MM.1S (cell line): ENCODE measurements around the gene NCKAP5.

Experiments
- CTCF ChIP-seq: fragments of 300-600 bp; sonication (generic); IDR thresholded peaks from 2 replicates; pipeline ENCODE4 v1.5.1; 2016; ENCODE audit warnings: antibody characterized with exemption, low read length, mixed read lengths
- EZH2phosphoT487 ChIP-seq: fragments of 300-600 bp; sonication (generic); IDR thresholded peaks from 2 replicates; pipeline ENCODE4 v1.6.1; 2018; ENCODE audit warnings: antibody characterized with exemption, low read length

DNA sequence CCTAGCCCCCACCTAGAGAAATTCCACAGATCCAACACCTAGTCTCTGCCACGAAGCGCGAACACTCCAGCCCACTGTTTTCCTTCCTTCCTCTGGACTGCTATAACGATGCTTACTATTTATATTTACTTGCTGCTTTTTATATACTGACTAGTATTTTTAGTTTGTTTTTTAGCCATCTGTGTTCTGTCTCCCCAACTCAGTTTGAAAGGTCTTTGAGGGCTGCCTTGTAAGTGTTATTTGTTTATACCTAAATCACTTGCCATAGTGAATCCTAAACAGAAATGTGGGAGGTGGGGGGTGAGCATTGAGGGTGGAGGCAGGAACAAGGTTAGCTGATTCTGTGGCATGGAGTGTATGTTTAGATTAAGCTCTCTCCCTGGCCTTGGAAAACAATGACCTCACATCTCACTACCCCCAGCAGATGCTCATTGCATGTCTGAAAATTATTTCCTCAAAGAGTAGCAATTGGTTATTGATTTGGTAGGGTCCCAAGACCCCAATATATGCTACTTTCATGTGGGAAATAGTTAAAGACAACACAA, 1.1 kb upstream of the NCKAP5 start:
- TF ChIP-seq CTCF = no peak
- no peak for TF ChIP-seq EZH2phosphoT487
